WTC11 (cell line): ENCODE measurements around the gene KIAA0753. TPM values are rescaled to one million over a fixed set of nuclear protein-coding genes. Genes with fewer than 3 reads are reported as not detected.
"Not testable (repeated sequence)": the region's sequence is repeated elsewhere in the genome, so short reads cannot be mapped to it uniquely, and the experiment has no call there.

ENCODE experiments used
- ATAC-seq: fragments of 200-7000 bp; cut with Tn5 transposase; 2 replicates; pipeline ENCODE4 v1.10.0; 2021; ENCODE audit warnings: mild to moderate bottlenecking, moderate library complexity
- CTCF ChIA-PET: fragments of 300-600 bp; sonication (Branson Sonifier 250); formaldehyde crosslinking; loops from one replicate; lab custom pipeline; 2021; ENCODE audit warnings: antibody characterized with exemption; lab: Charles Lee
- POLR2A ChIA-PET: fragments of 350-600 bp; sonication (Branson Sonifier 250); formaldehyde crosslinking; loops from one replicate; lab custom pipeline; 2021; ENCODE audit warnings: antibody characterized with exemption; lab: Charles Lee
- DNase-seq: peaks from one replicate; pipeline ENCODE4 v3.0.0; 2021; ENCODE audit warnings: low spot score
- H3K27ac Mint-ChIP-seq: 2 replicates; pipeline ENCODE4 v1.8.0; 2021; ENCODE audit warnings: mixed read lengths
- H3K27me3 Mint-ChIP-seq: 2 replicates; pipeline ENCODE4 v1.8.0; 2021; ENCODE audit warnings: low read depth, mild to moderate bottlenecking, moderate library complexity, mixed read lengths
- H3K36me3 Mint-ChIP-seq: 2 replicates; pipeline ENCODE4 v1.8.0; 2021; ENCODE audit warnings: mixed read lengths
- H3K4me1 Mint-ChIP-seq: 2 replicates; pipeline ENCODE4 v1.8.0; 2022; ENCODE audit warnings: mixed read lengths
- H3K4me3 Mint-ChIP-seq: 2 replicates; pipeline ENCODE4 v1.8.0; 2021; ENCODE audit warnings: mild to moderate bottlenecking, moderate library complexity, mixed read lengths
- H3K9me3 Mint-ChIP-seq: 2 replicates; pipeline ENCODE4 v1.8.0; 2021; ENCODE audit warnings: mixed read lengths
- CREM ChIP-seq: sonication (generic); formaldehyde crosslinking; IDR thresholded peaks from 2 replicates; pipeline ENCODE4 v1.8.1; 2022; ENCODE audit warnings: mild to moderate bottlenecking, missing genetic modification reagents, moderate library complexity
- NFATC4 ChIP-seq: fragments of 250-450 bp; sonication (Bioruptor Pico); IDR thresholded peaks from 2 replicates; pipeline ENCODE4 v1.9.0; 2021; ENCODE audit warnings: mild to moderate bottlenecking
- ZNF416 ChIP-seq: fragments of 250-450 bp; sonication (Bioruptor Pico); IDR thresholded peaks from 2 replicates; pipeline ENCODE4 v1.9.0; 2021; ENCODE audit warnings: mild to moderate bottlenecking, inconsistent platforms
- total RNA-seq: library from RNA; stranded (reverse); gene quantifications from 3 replicates; pipeline ENCODE4 v1.2.3, GENCODE V29; 2021
- TF ChIP-seq, protein P1 (sequence below): sonication (generic); formaldehyde crosslinking; IDR thresholded peaks from 2 replicates; pipeline ENCODE4 v1.8.0; 2022; ENCODE audit warnings: mild to moderate bottlenecking, missing genetic modification reagents
- TF ChIP-seq, protein P2 (sequence below): sonication (generic); formaldehyde crosslinking; IDR thresholded peaks from 2 replicates; pipeline ENCODE4 v1.8.0; 2022; ENCODE audit warnings: mild to moderate bottlenecking, missing genetic modification reagents

KIAA0753 gene
- total RNA-seq, 1 experiment from 2014 or later, result 22.8 TPM

GRCh38 chr17:6660101-6660500 is 19.6 kb upstream of the KIAA0753 start:
- TF ChIP-seq NFATC4 (CRISPR knock-in tag), result no peak
- Mint-ChIP-seq H3K27me3 (peaks cover 55% of the 10 kb centered on the region), H3K4me1 (peaks cover 14% of the 10 kb centered on the region), H3K36me3 (no peaks in the 10 kb centered on the region), H3K4me3 (no peak overlapping the region), H3K9me3 (no peaks in the 10 kb centered on the region), H3K27ac (no peak overlapping the region)
- ChIA-PET POLR2A (no interaction called here), CTCF (interaction anchor here (1.6 kb wide), 1 partner anchor 234 kb away, joined by 8 read pairs; no protein-coding TSS in a partner anchor)
- no peak for ATAC-seq
- no peak for DNase-seq

GRCh38 chr17:6658411-6658810 is 17.9 kb upstream of the KIAA0753 start:
- ATAC-seq, H3K27ac Mint-ChIP-seq, CTCF ChIA-PET, H3K9me3 Mint-ChIP-seq, POLR2A ChIA-PET, H3K36me3 Mint-ChIP-seq, DNase-seq: not testable (repeated sequence)
- Mint-ChIP-seq H3K4me3 (peak overlapping the region; percentile 27; the same call in 1 of the 2 replicates), H3K27me3 (peaks cover 60% of the 10 kb centered on the region), H3K4me1 (peaks cover 25% of the 10 kb centered on the region)

- POLR2A ChIA-PET, result interaction anchor here (0.6 kb wide), 1 partner anchor 269 kb away, joined by 3 read pairs; no protein-coding TSS in a partner anchor
- no peaks in the 10 kb centered on the region for H3K9me3 Mint-ChIP-seq
- CTCF ChIA-PET, result interaction anchor here (0.8 to 1.5 kb wide), 6 partner anchors 8 to 253 kb away, joined by 3 to 9 read pairs (median 5); partner anchors contain the start of gene SLC13A5
- no peak for TF ChIP-seq ZNF416 (CRISPR knock-in tag)
- TF ChIP-seq, protein P1, sequence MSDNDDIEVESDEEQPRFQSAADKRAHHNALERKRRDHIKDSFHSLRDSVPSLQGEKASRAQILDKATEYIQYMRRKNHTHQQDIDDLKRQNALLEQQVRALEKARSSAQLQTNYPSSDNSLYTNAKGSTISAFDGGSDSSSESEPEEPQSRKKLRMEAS (CRISPR knock-in tag), result peak; percentile 26; the same call in 1 of the 2 replicates
- TF ChIP-seq, all 79 proteins: peak for 1
- Mint-ChIP-seq H3K36me3 (no peaks in the 10 kb centered on the region), H3K27me3 (peaks cover 65% of the 10 kb centered on the region), H3K4me3 (peak overlapping the region; percentile 73), H3K4me1 (peaks cover 32% of the 10 kb centered on the region), H3K27ac (no peak overlapping the region)
- ATAC-seq (no peak), DNase-seq (no peak)
These were observed 17.2 kb upstream of the KIAA0753 start for GRCh38 chr17:6657633-6658287.

- DNase-seq (peak; percentile 69), ATAC-seq (peak; percentile 58)
- peaks cover 65% of the 10 kb centered on the region for H3K27me3 Mint-ChIP-seq
- H3K4me1 Mint-ChIP-seq, result peaks cover 38% of the 10 kb centered on the region
- H3K27ac Mint-ChIP-seq, H3K9me3 Mint-ChIP-seq, H3K36me3 Mint-ChIP-seq: not testable (repeated sequence)
- peak overlapping the region; percentile 85 for H3K4me3 Mint-ChIP-seq
- POLR2A ChIA-PET, result interaction anchor here (0.7 kb wide), 1 partner anchor 63 kb away, joined by 3 read pairs; no protein-coding TSS in a partner anchor
- TF ChIP-seq, protein P2, sequence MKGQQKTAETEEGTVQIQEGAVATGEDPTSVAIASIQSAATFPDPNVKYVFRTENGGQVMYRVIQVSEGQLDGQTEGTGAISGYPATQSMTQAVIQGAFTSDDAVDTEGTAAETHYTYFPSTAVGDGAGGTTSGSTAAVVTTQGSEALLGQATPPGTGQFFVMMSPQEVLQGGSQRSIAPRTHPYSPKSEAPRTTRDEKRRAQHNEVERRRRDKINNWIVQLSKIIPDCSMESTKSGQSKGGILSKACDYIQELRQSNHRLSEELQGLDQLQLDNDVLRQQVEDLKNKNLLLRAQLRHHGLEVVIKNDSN (CRISPR knock-in tag), result 0 out of 2 replicates have a peak, but pooled peaks have one; percentile 17
- peak; percentile 57; the same call in 1 of the 2 replicates for TF ChIP-seq CREM
- TF ChIP-seq, protein P1 (CRISPR knock-in tag), result peak; percentile 26; the same call in 1 of the 2 replicates
- CTCF ChIA-PET, result interaction anchor here (0.8 to 1.5 kb wide), 6 partner anchors 9 to 254 kb away, joined by 3 to 9 read pairs (median 5); partner anchors contain the start of gene SLC13A5
These were observed 16.5 kb upstream of the KIAA0753 start for GRCh38 chr17:6656797-6657632.

DNA sequence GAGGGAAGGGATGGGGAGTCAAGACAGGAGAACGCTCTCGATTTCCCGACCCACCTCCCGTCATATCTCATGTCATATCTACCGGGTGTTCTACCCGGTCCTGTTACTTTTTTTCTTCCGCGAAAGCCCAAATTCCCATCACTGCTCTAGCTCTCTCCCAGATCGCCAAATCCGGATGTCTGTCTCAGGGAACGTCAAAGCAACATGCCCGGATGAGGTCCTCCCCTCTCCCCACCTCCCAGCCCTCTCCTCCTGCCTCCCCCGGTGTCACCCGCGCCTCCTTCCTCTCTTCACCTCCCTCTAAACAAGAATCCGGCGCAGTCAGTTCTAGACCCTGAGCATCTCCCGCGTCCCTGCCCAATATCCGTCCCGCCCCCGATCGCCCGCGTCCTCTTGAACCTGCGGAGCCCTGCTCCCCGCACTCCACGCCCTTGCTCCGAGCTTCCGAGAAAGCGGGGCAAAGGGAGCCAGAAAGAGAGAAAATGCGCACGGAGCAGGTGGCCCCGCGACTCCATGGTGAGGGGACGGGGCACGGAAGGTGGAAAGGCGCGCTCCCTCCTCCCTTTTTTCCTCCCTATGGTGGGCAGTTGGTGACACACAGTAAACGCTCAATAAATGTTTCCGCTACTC is 15.3 kb upstream of the KIAA0753 start:
- H3K4me3 Mint-ChIP-seq, result peak overlapping the region; percentile 85
- H3K27ac Mint-ChIP-seq, H3K36me3 Mint-ChIP-seq, H3K9me3 Mint-ChIP-seq, ATAC-seq, DNase-seq, POLR2A ChIA-PET, CTCF ChIA-PET: not testable (repeated sequence)
- H3K4me1 Mint-ChIP-seq, result peaks cover 38% of the 10 kb centered on the region
- H3K27me3 Mint-ChIP-seq, result peaks cover 60% of the 10 kb centered on the region
